H1 (cell line): ENCODE results near the gene FLCN. TPM values are rescaled to one million over a fixed set of nuclear protein-coding genes. Genes with fewer than 3 reads are reported as not detected.

ENCODE experiments used
- CTCF ChIA-PET: fragments of 300-600 bp; sonication (Branson Sonifier 250); formaldehyde crosslinking; loops from one replicate; lab custom pipeline; 2021; ENCODE audit not compliant: partially characterized antibody; lab: Charles Lee
- POLR2A ChIA-PET: fragments of 300-600 bp; sonication (Branson Sonifier 250); formaldehyde crosslinking; loops from one replicate; lab custom pipeline; 2021; ENCODE audit warnings: inconsistent platforms; ENCODE audit not compliant: partially characterized antibody; lab: Charles Lee
- DNase-seq, 2 experiments: peaks; one replicate each; pipeline versions ENCODE4 v3.0.0 to v3.0.0-alpha.2; 2010 to 2022; ENCODE audit warnings: low spot score in 2 of 2, low read depth in 1 of 2, mixed read lengths in 1 of 2
- FAIRE-seq: peaks from 2 replicates; lab custom pipeline; 2011; peaks lifted over from hg19 to GRCh38; lab: Jason Lieb, UNC
- H2AFZ ChIP-seq: 2 replicates; pipeline ENCODE4 v1.8.1; 2012; ENCODE audit warnings: low read length, inconsistent platforms
- H2AK5ac ChIP-seq: 2 replicates; pipeline ENCODE4 v1.6.1; 2013; ENCODE audit warnings: low read depth, low read length
- H2BK120ac ChIP-seq: replicated peaks from 2 replicates; pipeline ENCODE3; 2013; ENCODE audit warnings: low read depth, low read length, inconsistent platforms
- H2BK12ac ChIP-seq: 2 replicates; pipeline ENCODE4 v1.6.1; 2013; ENCODE audit warnings: low read depth, low read length
- H2BK15ac ChIP-seq: 2 replicates; pipeline ENCODE4 v1.6.1; 2013; ENCODE audit warnings: low read length
- H2BK20ac ChIP-seq: 2 replicates; pipeline ENCODE4 v1.6.1; 2013; ENCODE audit warnings: low read length
- H2BK5ac ChIP-seq: 2 replicates; pipeline ENCODE4 v1.6.1; 2013; ENCODE audit warnings: low read depth, low read length
- H3K14ac ChIP-seq: 2 replicates; pipeline ENCODE4 v1.6.1; 2013; ENCODE audit warnings: inconsistent platforms; ENCODE audit not compliant: insufficient read length
- H3K18ac ChIP-seq: 2 replicates; pipeline ENCODE4 v1.6.1; 2013; ENCODE audit warnings: low read length; ENCODE audit errors: extremely low read depth
- H3K23ac ChIP-seq: 2 replicates; pipeline ENCODE4 v1.6.1; 2013; ENCODE audit warnings: inconsistent platforms; ENCODE audit not compliant: insufficient read length
- H3K23me2 ChIP-seq: 2 replicates; pipeline ENCODE4 v1.6.1; 2013; ENCODE audit warnings: low read depth, low read length
- H3K27ac ChIP-seq: 2 replicates; pipeline ENCODE4 v1.6.1; 2011; ENCODE audit warnings: low read depth, low read length, inconsistent platforms
- H3K27me3 ChIP-seq, 4 experiments: replicated peaks in 1 of 4; 1 replicate in 1 of 4; 2 replicates in 3 of 4; pipeline versions ENCODE4 v1.6.1 to v1.8.1; 2011 to 2013; ENCODE audit warnings: low read length in 3 of 4, mild to moderate bottlenecking in 3 of 4, inconsistent platforms in 2 of 4, mixed read lengths in 2 of 4, moderate library complexity in 1 of 4; ENCODE audit not compliant: control insufficient read depth in 3 of 4, insufficient read depth in 3 of 4; ENCODE audit errors: extremely low read depth in 1 of 4
- H3K36me3 ChIP-seq, 4 experiments: 2 replicates each; pipeline versions ENCODE4 v1.6.1 to v1.8.1; 2011 to 2013; ENCODE audit warnings: mild to moderate bottlenecking in 4 of 4, low read length in 3 of 4, moderate library complexity in 2 of 4, control low read depth in 1 of 4, inconsistent platforms in 1 of 4; ENCODE audit not compliant: insufficient read depth in 4 of 4, control insufficient read depth in 2 of 4
- H3K4ac ChIP-seq: replicated peaks from 2 replicates; pipeline ENCODE3; 2013; ENCODE audit warnings: low read length, low read depth, mixed read lengths, inconsistent platforms; ENCODE audit not compliant: insufficient read length
- H3K4me1 ChIP-seq, 4 experiments: replicated peaks in 1 of 4; 1 replicate in 1 of 4; 2 replicates in 3 of 4; pipeline versions ENCODE4 v1.6.1 to v1.8.1; 2011 to 2013; ENCODE audit warnings: low read length in 3 of 4, inconsistent platforms in 2 of 4, mixed read lengths in 1 of 4; ENCODE audit not compliant: insufficient read depth in 4 of 4, control insufficient read depth in 3 of 4
- H3K4me2 ChIP-seq, 2 experiments: 2 replicates each; pipeline versions ENCODE4 v1.6.1 to v1.8.1; 2011 to 2013; ENCODE audit warnings: low read depth in 2 of 2, low read length in 2 of 2, control low read depth in 1 of 2, inconsistent platforms in 1 of 2, mild to moderate bottlenecking in 1 of 2; ENCODE audit not compliant: insufficient read depth in 1 of 2
- H3K4me3 ChIP-seq, 4 experiments: fragments of 200-600, 300-600 bp in 1 of 4; sonication (generic), shearing (Covaris generic), sonication (Bioruptor Twin) in 1 of 4; 2 replicates each; pipeline versions ENCODE4 v1.5.1 to v1.8.1; 2011 to 2016; ENCODE audit warnings: low read length in 4 of 4, low read depth in 3 of 4, control low read depth in 2 of 4, inconsistent platforms in 2 of 4, mild to moderate bottlenecking in 2 of 4, mixed read lengths in 1 of 4, moderate library complexity in 1 of 4; ENCODE audit not compliant: insufficient read depth in 2 of 4; ENCODE audit errors: extremely low read depth in 1 of 4
- H3K56ac ChIP-seq: replicated peaks from 2 replicates; pipeline ENCODE3; 2013; ENCODE audit warnings: low read depth, mild to moderate bottlenecking, mixed read lengths, low read length, inconsistent platforms; ENCODE audit not compliant: insufficient read length
- H3K79me1 ChIP-seq: 2 replicates; pipeline ENCODE4 v1.6.1; 2013; ENCODE audit warnings: low read depth, low read length, control low read depth
- H3K79me2 ChIP-seq, 2 experiments: 2 replicates each; pipeline versions ENCODE4 v1.6.1 to v1.8.1; 2012 to 2013; ENCODE audit warnings: low read length in 2 of 2, mild to moderate bottlenecking in 2 of 2, inconsistent platforms in 1 of 2; ENCODE audit not compliant: insufficient read depth in 2 of 2, control insufficient read depth in 1 of 2
- H3K9ac ChIP-seq, 4 experiments: replicated peaks in 1 of 4; 1 replicate in 1 of 4; 2 replicates in 3 of 4; pipeline versions ENCODE4 v1.6.1 to v1.8.1; 2011 to 2013; ENCODE audit warnings: low read depth in 3 of 4, low read length in 3 of 4, control low read depth in 2 of 4, mild to moderate bottlenecking in 2 of 4, moderate library complexity in 2 of 4, inconsistent platforms in 1 of 4; ENCODE audit errors: extremely low read depth in 1 of 4
- H3K9me3 ChIP-seq, 2 experiments: 2 replicates each; pipeline versions ENCODE4 v1.6.1 to v1.8.1; 2012 to 2013; ENCODE audit warnings: mild to moderate bottlenecking in 2 of 2, moderate library complexity in 2 of 2, control low read depth in 1 of 2, inconsistent platforms in 1 of 2, low read depth in 1 of 2, low read length in 1 of 2, mixed read lengths in 1 of 2; ENCODE audit not compliant: insufficient read depth in 2 of 2
- H4K20me1 ChIP-seq, 2 experiments: replicated peaks in 1 of 2; 2 replicates each; pipeline versions ENCODE3 to v1.8.1; 2011 to 2013; ENCODE audit warnings: inconsistent platforms in 2 of 2, low read length in 2 of 2, mild to moderate bottlenecking in 1 of 2; ENCODE audit not compliant: insufficient read depth in 2 of 2, control insufficient read depth in 1 of 2
- H4K5ac ChIP-seq: 2 replicates; pipeline ENCODE4 v1.6.1; 2013; ENCODE audit warnings: low read length, low read depth, mixed read lengths, inconsistent platforms; ENCODE audit not compliant: insufficient read length
- H4K8ac ChIP-seq: 2 replicates; pipeline ENCODE4 v1.8.0; 2013; ENCODE audit warnings: mild to moderate bottlenecking, moderate library complexity, low read length, inconsistent platforms; ENCODE audit not compliant: insufficient read depth; ENCODE audit errors: extremely low read depth
- H4K91ac ChIP-seq: replicated peaks from 2 replicates; pipeline ENCODE3; 2013; ENCODE audit warnings: low read length, mixed read lengths, inconsistent platforms; ENCODE audit not compliant: insufficient read length
- FOSL1 ChIP-seq: IDR thresholded peaks from 2 replicates; pipeline ENCODE4 v1.6.1; 2011; ENCODE audit warnings: mild to moderate bottlenecking, low read depth, low read length, moderate library complexity; ENCODE audit not compliant: insufficient read depth
- KDM5A ChIP-seq: fragments of 200-600 bp; IDR thresholded peaks from 2 replicates; pipeline ENCODE4 v1.7.1; 2012; ENCODE audit warnings: mild to moderate bottlenecking, low read length, inconsistent platforms, mixed read lengths
- PHF8 ChIP-seq: fragments of 200-600 bp; sonication (generic); conservative IDR thresholded peaks from 2 replicates; pipeline ENCODE4 v1.7.1; 2012; ENCODE audit warnings: low read depth, mild to moderate bottlenecking, inconsistent platforms, low read length, moderate library complexity
- RAD21 ChIP-seq, 2 experiments: IDR thresholded peaks in 1 of 2; conservative IDR thresholded peaks in 1 of 2; 2 replicates each; pipeline ENCODE4 v1.6.1; 2011; ENCODE audit warnings: low read depth in 2 of 2, low read length in 2 of 2, improper control_type of control experiment in 1 of 2, inconsistent platforms in 1 of 2, mild to moderate bottlenecking in 1 of 2, moderate library complexity in 1 of 2
- RXRA ChIP-seq: IDR thresholded peaks from 2 replicates; pipeline ENCODE4 v1.6.1; 2011; ENCODE audit warnings: low read depth, mild to moderate bottlenecking, low read length, moderate library complexity; ENCODE audit not compliant: insufficient read depth
- SRF ChIP-seq: IDR thresholded peaks from 2 replicates; pipeline ENCODE4 v1.6.1; 2011; ENCODE audit warnings: mild to moderate bottlenecking, low read depth, low read length, moderate library complexity
- WGBS, 2 experiments: shearing (Covaris generic) in 1 of 2; methylation state at CpG; one replicate each; pipeline versions ENCODE4 v1.1.6 to v1.1.7; 2013 to 2015; ENCODE audit warnings: low lambda C conversion rate in 2 of 2, mixed read lengths in 2 of 2, inconsistent platforms in 1 of 2, low coverage in 1 of 2, missing lambda C conversion rate in 1 of 2; ENCODE audit not compliant: insufficient replicate concordance in 2 of 2, insufficient coverage in 1 of 2, insufficient read length in 1 of 2; ENCODE audit errors: extremely low coverage in 1 of 2, missing lambda C conversion rate in 1 of 2; 5-methylcytosine and 5-hydroxymethylcytosine counted together
- polyA plus RNA-seq, 7 experiments: library from polyadenylated mRNA; depleted of rRNA in 3 of 7; stranded (reverse) in 5 of 7; unstranded in 2 of 7; fragments of >200 nt in 5 of 7; fragments of 200-250 nt in 2 of 7; gene quantifications; 1 replicate in 5 of 7; 2 replicates in 1 of 7; 4 replicates in 1 of 7; pipeline versions ENCODE4 v1.2.1 to v1.2.3, GENCODE V29; 2011 to 2013; ENCODE audit warnings: missing spikeins in 2 of 7, mixed read lengths in 2 of 7
- total RNA-seq: library from RNA; stranded (reverse); fragmentation: NEBNext Ultra II Directional; extraction: Animal tissue kit (Norgen Biotek cat#: 25700); gene quantifications from 2 replicates; pipeline ENCODE4 v1.2.1, GENCODE V29; 2021
- TF ChIP-seq, protein P1 (sequence below): IDR thresholded peaks from 2 replicates; pipeline ENCODE4 v1.6.1; 2012; ENCODE audit warnings: low read length, inconsistent platforms
- TF ChIP-seq, protein P2 (sequence below): IDR thresholded peaks from 2 replicates; pipeline ENCODE4 v1.6.1; 2011; ENCODE audit warnings: low read depth, mild to moderate bottlenecking, low read length; ENCODE audit not compliant: insufficient read depth

FLCN gene
- total and polyA plus RNA-seq, 2 of the 8 experiments (the other 6 are each of a cell fraction or from before 2014, with no cell fraction given) = 15.6 to 34.6 TPM

DNA sequence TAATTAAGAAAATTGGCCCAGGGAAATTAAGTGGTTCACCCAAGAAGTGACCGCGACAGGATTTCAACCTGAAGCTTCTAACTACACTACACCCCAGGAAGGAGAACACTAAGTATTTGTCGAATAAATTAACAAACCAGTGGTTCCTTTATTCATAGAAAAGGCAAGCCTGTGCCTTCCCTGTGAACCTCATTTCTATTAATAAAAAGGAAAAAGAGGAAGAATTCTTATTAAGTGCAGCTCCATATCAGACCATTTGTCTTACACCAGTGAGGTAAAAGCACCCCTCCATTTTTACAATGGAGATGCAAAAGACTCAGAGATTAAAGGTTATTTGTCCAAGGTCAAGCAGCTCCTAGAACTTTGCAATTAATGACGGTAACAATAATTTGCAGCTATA lies 42.3 kb upstream of the FLCN start:
- Histone ChIP-seq H3K36me3 (peaks cover 0 to 13% (median 3%) of the 10 kb centered on the region in 4 experiments; a peak in 4 of 8 replicates), H3K79me2 (peaks cover 18 to 51% of the 10 kb centered on the region in 2 experiments), H3K9ac (peak overlapping the region in 3 of 4 experiments; percentile 53 to 70 (median 65); a peak in 3 of 7 replicates), H3K9me3 (no peaks in the 10 kb centered on the region), H3K4ac (no peak overlapping the region), H3K27ac (no peak overlapping the region), H2BK15ac (no peak overlapping the region), H3K4me1 (peaks cover 0 to 6% (median 4%) of the 10 kb centered on the region in 4 experiments; a peak in 3 of 7 replicates), H3K79me1 (peaks cover 4% of the 10 kb centered on the region), H3K14ac (no peak overlapping the region), H4K5ac (no peak overlapping the region), H2AK5ac (no peak overlapping the region), H4K8ac (no peak overlapping the region), H2AFZ (no peak overlapping the region), H4K20me1 (peaks cover 3 to 11% of the 10 kb centered on the region in 2 experiments), H3K56ac (no peak overlapping the region), H2BK20ac (no peak overlapping the region), H2BK120ac (no peak overlapping the region), H2BK5ac (no peak overlapping the region), H3K23ac (no peak overlapping the region), H3K23me2 (peaks cover 3% of the 10 kb centered on the region), H3K4me2 (peak overlapping the region; percentile 78 to 90), H3K27me3 (no peaks in the 10 kb centered on the region), H3K4me3 (peak overlapping the region; percentile 88 to 96 (median 92); a peak in 5 of 8 replicates), H2BK12ac (no peak overlapping the region), H3K18ac (no peak overlapping the region), H4K91ac (no peak overlapping the region)
- WGBS, 2 experiments = 95% methylated on average over 4 of the region's 4 CpGs; no CpG with 5 or more reads in 1 of the 2 experiments
- POLR2A ChIA-PET = interaction anchor here (1.1 to 2.0 kb wide), 2 partner anchors 8 to 53 kb away, joined by 3 to 4 read pairs; no protein-coding TSS in a partner anchor
- CTCF ChIA-PET = interaction anchor here (3.6 kb wide), 1 partner anchor 10 kb away, joined by 23 read pairs; no protein-coding TSS in a partner anchor
- DNase-seq (no peak), FAIRE-seq (no peak)
- TF ChIP-seq, protein P1, sequence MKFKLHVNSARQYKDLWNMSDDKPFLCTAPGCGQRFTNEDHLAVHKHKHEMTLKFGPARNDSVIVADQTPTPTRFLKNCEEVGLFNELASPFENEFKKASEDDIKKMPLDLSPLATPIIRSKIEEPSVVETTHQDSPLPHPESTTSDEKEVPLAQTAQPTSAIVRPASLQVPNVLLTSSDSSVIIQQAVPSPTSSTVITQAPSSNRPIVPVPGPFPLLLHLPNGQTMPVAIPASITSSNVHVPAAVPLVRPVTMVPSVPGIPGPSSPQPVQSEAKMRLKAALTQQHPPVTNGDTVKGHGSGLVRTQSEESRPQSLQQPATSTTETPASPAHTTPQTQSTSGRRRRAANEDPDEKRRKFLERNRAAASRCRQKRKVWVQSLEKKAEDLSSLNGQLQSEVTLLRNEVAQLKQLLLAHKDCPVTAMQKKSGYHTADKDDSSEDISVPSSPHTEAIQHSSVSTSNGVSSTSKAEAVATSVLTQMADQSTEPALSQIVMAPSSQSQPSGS = no peak
- no peak for TF ChIP-seq FOSL1
- TF ChIP-seq PHF8 = no peak
- TF ChIP-seq RAD21 (IDR thresholded peaks at IDR 0.05 in 1 of 2, conservative IDR thresholded peaks at IDR 0.05 in 1 of 2; ENCODE audit: low read depth in 2 of 2, low read length in 2 of 2) = no peak
- no peak for TF ChIP-seq SRF
- TF ChIP-seq KDM5A = no peak
- TF ChIP-seq, protein P2, sequence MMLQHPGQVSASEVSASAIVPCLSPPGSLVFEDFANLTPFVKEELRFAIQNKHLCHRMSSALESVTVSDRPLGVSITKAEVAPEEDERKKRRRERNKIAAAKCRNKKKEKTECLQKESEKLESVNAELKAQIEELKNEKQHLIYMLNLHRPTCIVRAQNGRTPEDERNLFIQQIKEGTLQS = no peak
- no peak for TF ChIP-seq RXRA
